OCI-LY3 (cell line): ENCODE results near the gene ALKBH1.

Experiments
- EZH2phosphoT487 ChIP-seq: fragments of 200-600 bp; shearing (Covaris generic); IDR thresholded peaks from 2 replicates; pipeline ENCODE4 v1.6.1; 2018; ENCODE audit warnings: antibody characterized with exemption, mixed run types, low read depth
- TF ChIP-seq, protein P1 (sequence below): fragments of 200-600, 300-600 bp; sonication (generic); IDR thresholded peaks from 2 replicates; pipeline ENCODE4 v1.5.1; 2014; ENCODE audit warnings: antibody characterized with exemption, low read length, low read depth

GRCh38 chr14:77660754-77661153 lies 47.1 kb downstream of the ALKBH1 start:
- TF ChIP-seq, protein P1, sequence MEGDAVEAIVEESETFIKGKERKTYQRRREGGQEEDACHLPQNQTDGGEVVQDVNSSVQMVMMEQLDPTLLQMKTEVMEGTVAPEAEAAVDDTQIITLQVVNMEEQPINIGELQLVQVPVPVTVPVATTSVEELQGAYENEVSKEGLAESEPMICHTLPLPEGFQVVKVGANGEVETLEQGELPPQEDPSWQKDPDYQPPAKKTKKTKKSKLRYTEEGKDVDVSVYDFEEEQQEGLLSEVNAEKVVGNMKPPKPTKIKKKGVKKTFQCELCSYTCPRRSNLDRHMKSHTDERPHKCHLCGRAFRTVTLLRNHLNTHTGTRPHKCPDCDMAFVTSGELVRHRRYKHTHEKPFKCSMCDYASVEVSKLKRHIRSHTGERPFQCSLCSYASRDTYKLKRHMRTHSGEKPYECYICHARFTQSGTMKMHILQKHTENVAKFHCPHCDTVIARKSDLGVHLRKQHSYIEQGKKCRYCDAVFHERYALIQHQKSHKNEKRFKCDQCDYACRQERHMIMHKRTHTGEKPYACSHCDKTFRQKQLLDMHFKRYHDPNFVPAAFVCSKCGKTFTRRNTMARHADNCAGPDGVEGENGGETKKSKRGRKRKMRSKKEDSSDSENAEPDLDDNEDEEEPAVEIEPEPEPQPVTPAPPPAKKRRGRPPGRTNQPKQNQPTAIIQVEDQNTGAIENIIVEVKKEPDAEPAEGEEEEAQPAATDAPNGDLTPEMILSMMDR = no peak
- TF ChIP-seq EZH2phosphoT487 = no peak
